ENCODE measurements around the gene SETBP1. TPM values are rescaled to one million over a fixed set of nuclear protein-coding genes. Genes with fewer than 3 reads are reported as not detected.

SETBP1 gene
- total RNA-seq, 1 donor from 2014 or later = 12.4 TPM

- Histone ChIP-seq H3K79me2 (ENCODE audit: insufficient read depth, low read length) (no peaks in the 10 kb centered on the region), H3K36me3 (ENCODE audit: insufficient read depth, low read length) (no peaks in the 10 kb centered on the region), H3K27me3 (ENCODE audit: insufficient read depth, low read length) (no peaks in the 10 kb centered on the region), H3K4me1 (ENCODE audit: insufficient read depth, low read length) (no peaks in the 10 kb centered on the region), H3K4me2 (ENCODE audit: low read length) (no peak overlapping the region), H3K9ac (ENCODE audit: low read length) (no peak overlapping the region), H3K27ac (ENCODE audit: low read depth, low read length) (no peak overlapping the region), H3K9me3 (ENCODE audit: insufficient read depth, low read depth, low read length) (no peaks in the 10 kb centered on the region), H3K4me3 (ENCODE audit: insufficient read depth, low read depth, low read length) (no peak overlapping the region), H2AFZ (ENCODE audit: low read depth, low read length) (no peak overlapping the region), H4K20me1 (ENCODE audit: insufficient read depth, low read length) (no peaks in the 10 kb centered on the region)
- no peak overlapping the region for H3K27ac Mint-ChIP-seq (ENCODE audit: unreplicated experiment)
- no peak overlapping the region for H3K4me3 Mint-ChIP-seq (ENCODE audit: unreplicated experiment)
- no peaks in the 10 kb centered on the region for H3K27me3 Mint-ChIP-seq (ENCODE audit: low read depth, unreplicated experiment)
- FAIRE-seq (no peak), DNase-seq (ENCODE audit: low read depth) (no peak)
- peaks cover 24% of the 10 kb centered on the region for H3K36me3 Mint-ChIP-seq (ENCODE audit: low read depth, unreplicated experiment)
- peaks cover 2% of the 10 kb centered on the region for H3K4me1 Mint-ChIP-seq (ENCODE audit: low read depth, unreplicated experiment)
- peaks cover 3% of the 10 kb centered on the region for H3K9me3 Mint-ChIP-seq (ENCODE audit: unreplicated experiment)
- TF ChIP-seq EZH2 (IDR thresholded peaks at IDR 0.05; ENCODE audit: insufficient read depth, low read length) (no peak), CTCF (IDR thresholded peaks at IDR 0.05; ENCODE audit: insufficient read depth, low read depth, low read length) (no peak)
Measured at GRCh38 chr18:44951748-44952147, 271.1 kb downstream of the SETBP1 start.

- Mint-ChIP-seq H3K4me3 (ENCODE audit: unreplicated experiment) (no peak overlapping the region), H3K27me3 (ENCODE audit: low read depth, unreplicated experiment) (no peaks in the 10 kb centered on the region), H3K9me3 (ENCODE audit: unreplicated experiment) (peaks cover 3% of the 10 kb centered on the region), H3K4me1 (ENCODE audit: low read depth, unreplicated experiment) (peaks cover 6% of the 10 kb centered on the region), H3K27ac (ENCODE audit: unreplicated experiment) (no peak overlapping the region), H3K36me3 (ENCODE audit: low read depth, unreplicated experiment) (peaks cover 24% of the 10 kb centered on the region)
- H3K79me2 ChIP-seq (ENCODE audit: insufficient read depth, low read length) = no peaks in the 10 kb centered on the region
- no peak overlapping the region for H3K9ac ChIP-seq (ENCODE audit: low read length)
- H3K27ac ChIP-seq (ENCODE audit: low read depth, low read length) = no peak overlapping the region
- H3K4me1 ChIP-seq (ENCODE audit: insufficient read depth, low read length) = peaks cover 6% of the 10 kb centered on the region
- FAIRE-seq (no peak), DNase-seq (ENCODE audit: low read depth) (no peak)
- no peak overlapping the region for H2AFZ ChIP-seq (ENCODE audit: low read depth, low read length)
- H3K27me3 ChIP-seq (ENCODE audit: insufficient read depth, low read length) = no peaks in the 10 kb centered on the region
- H3K9me3 ChIP-seq (ENCODE audit: insufficient read depth, low read depth, low read length) = no peaks in the 10 kb centered on the region
- TF ChIP-seq EZH2 (IDR thresholded peaks at IDR 0.05; ENCODE audit: insufficient read depth, low read length) (no peak), CTCF (IDR thresholded peaks at IDR 0.05; ENCODE audit: insufficient read depth, low read depth, low read length) (no peak)
- no peaks in the 10 kb centered on the region for H4K20me1 ChIP-seq (ENCODE audit: insufficient read depth, low read length)
- H3K4me3 ChIP-seq (ENCODE audit: insufficient read depth, low read depth, low read length) = no peak overlapping the region
- H3K4me2 ChIP-seq (ENCODE audit: low read length) = no peak overlapping the region
- no peaks in the 10 kb centered on the region for H3K36me3 ChIP-seq (ENCODE audit: insufficient read depth, low read length)
Measured at GRCh38 chr18:44954257-44954656, 273.6 kb downstream of the SETBP1 start.

- peaks cover 4% of the 10 kb centered on the region for H3K9me3 Mint-ChIP-seq (ENCODE audit: unreplicated experiment)
- no peak for TF ChIP-seq EZH2 (IDR thresholded peaks at IDR 0.05; ENCODE audit: insufficient read depth, low read length)
- no peak for TF ChIP-seq CTCF (IDR thresholded peaks at IDR 0.05; ENCODE audit: insufficient read depth, low read depth, low read length)
- no peak overlapping the region for H3K4me2 ChIP-seq (ENCODE audit: low read length)
- H3K27ac ChIP-seq (ENCODE audit: low read depth, low read length) = no peak overlapping the region
- H3K27me3 Mint-ChIP-seq (ENCODE audit: low read depth, unreplicated experiment) = no peaks in the 10 kb centered on the region
- H3K9me3 ChIP-seq (ENCODE audit: insufficient read depth, low read depth, low read length) = no peaks in the 10 kb centered on the region
- H3K36me3 Mint-ChIP-seq (ENCODE audit: low read depth, unreplicated experiment) = peaks cover 18% of the 10 kb centered on the region
- DNase-seq (ENCODE audit: low read depth) (no peak), FAIRE-seq (peak; percentile 5)
- H3K4me3 Mint-ChIP-seq (ENCODE audit: unreplicated experiment) = no peak overlapping the region
- H3K27me3 ChIP-seq (ENCODE audit: insufficient read depth, low read length) = no peaks in the 10 kb centered on the region
- H3K4me1 Mint-ChIP-seq (ENCODE audit: low read depth, unreplicated experiment) = peaks cover 5% of the 10 kb centered on the region
- peaks cover 6% of the 10 kb centered on the region for H3K4me1 ChIP-seq (ENCODE audit: insufficient read depth, low read length)
- no peaks in the 10 kb centered on the region for H3K79me2 ChIP-seq (ENCODE audit: insufficient read depth, low read length)
- no peaks in the 10 kb centered on the region for H4K20me1 ChIP-seq (ENCODE audit: insufficient read depth, low read length)
- H2AFZ ChIP-seq (ENCODE audit: low read depth, low read length) = no peak overlapping the region
- H3K9ac ChIP-seq (ENCODE audit: low read length) = no peak overlapping the region
- no peak overlapping the region for H3K4me3 ChIP-seq (ENCODE audit: insufficient read depth, low read depth, low read length)
- no peaks in the 10 kb centered on the region for H3K36me3 ChIP-seq (ENCODE audit: insufficient read depth, low read length)
- no peak overlapping the region for H3K27ac Mint-ChIP-seq (ENCODE audit: unreplicated experiment)
Measured at GRCh38 chr18:44955825-44956224, 275.1 kb downstream of the SETBP1 start.

Data from astrocyte (in vitro differentiated cells and primary cell).